HG03135 (cell line): Measurements from ENCODE around the gene SDHB.
"Not testable (repeated sequence)": the region's sequence is repeated elsewhere in the genome, so short reads cannot be mapped to it uniquely, and the experiment has no call there.

ENCODE experiments used
- ATAC-seq: cut with Tn5 transposase; IDR thresholded peaks from one replicate; pipeline ENCODE4 v1.9.1; 2021; ENCODE audit warnings: mild to moderate bottlenecking, moderate library complexity; ENCODE audit not compliant: unreplicated experiment

The SDHB gene

DNA sequence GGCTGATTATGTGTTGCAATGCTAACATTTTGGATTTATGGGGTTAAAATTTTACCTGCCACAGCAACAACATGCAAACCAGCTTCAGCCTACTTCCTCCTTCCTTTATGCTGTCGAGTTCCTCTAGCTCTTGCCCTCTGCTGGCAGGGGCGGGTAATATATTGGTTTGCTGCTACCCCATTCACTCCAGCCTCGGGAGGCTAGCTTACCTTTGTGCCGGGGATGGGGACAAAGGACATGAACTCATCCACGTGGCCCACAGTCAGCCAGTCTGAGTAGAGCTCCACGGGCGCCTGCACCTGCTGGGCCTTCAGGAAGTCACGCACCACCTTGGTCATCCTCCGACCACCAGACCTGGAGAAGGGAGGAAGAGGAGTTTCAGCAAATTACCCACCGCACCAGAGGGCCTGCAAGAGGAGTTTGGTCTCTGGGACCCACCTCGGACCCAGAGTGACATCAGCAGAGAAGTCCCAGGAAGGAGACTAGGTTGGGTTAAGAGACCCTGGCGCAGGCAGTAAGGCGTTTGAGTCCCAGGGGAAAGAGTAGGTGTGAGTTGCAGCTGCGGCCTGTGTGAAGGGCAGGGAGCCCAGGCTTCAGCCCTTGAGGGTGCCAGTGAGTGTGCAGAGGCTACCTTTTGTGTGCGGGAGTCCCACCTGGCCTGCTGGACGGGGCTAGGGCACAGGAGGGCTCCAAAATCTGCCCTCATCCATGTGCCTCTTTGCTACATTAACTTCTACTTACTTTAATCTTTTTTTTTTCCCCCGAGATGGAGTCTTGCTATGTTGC is 21.8 kb upstream of the SDHB start:
- ATAC-seq = no peak

DNA sequence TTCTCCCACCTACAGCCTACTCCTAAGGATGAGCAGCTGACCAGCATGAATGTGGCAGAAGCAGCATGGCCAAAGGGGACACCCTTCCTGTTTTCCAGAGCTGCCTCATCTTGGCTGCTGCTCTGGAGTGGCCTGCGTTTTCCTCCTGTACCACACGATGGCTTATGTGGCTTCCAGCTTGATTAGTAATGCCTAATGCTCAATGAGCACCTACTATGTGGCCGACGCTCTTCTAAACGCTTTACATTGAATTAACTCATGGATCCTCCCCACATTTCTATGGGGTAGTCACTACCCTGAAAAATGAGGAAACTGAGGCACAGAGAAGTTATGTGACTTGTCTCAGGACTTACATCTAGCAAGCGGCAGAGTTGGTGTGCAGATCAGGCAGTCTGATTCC is 18.0 kb upstream of the SDHB start:
- ATAC-seq = no peak

- ATAC-seq = no peak
Measured at GRCh38 chr1:17070163-17070525, 16.3 kb upstream of the SDHB start.

DNA sequence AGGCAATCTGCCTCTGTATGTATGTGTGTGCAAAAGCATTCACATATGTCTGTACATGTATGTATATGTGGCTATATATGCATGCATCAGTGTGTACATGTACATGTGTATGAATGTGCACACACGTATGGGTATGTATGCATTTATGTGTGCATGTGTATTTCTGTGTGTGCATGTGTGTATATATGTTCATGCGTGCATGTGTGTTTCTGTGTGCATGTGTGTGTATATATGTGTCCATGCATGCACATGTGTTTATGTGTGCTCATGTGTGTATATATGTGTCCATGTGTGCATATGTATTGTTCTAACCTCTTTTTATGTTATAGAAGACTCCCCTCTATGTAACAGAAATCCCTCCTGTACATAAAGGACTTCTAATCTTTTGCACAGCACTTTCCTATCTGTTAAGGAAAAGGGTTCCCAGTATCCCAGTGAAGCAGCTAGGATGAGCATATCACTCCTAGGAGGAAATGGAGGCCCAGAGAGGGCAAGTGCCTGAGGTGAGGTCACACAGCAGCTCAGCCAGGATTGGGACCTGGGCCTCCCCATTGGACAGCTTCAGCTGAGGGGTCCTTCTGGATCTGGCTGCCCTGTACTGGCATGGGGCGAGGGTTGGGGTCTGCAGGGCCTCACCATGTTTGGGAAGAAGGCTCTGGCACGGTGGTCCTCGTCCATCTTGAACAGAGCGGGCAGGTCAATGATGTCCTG is 15.8 kb upstream of the SDHB start:
- ATAC-seq = no peak

DNA sequence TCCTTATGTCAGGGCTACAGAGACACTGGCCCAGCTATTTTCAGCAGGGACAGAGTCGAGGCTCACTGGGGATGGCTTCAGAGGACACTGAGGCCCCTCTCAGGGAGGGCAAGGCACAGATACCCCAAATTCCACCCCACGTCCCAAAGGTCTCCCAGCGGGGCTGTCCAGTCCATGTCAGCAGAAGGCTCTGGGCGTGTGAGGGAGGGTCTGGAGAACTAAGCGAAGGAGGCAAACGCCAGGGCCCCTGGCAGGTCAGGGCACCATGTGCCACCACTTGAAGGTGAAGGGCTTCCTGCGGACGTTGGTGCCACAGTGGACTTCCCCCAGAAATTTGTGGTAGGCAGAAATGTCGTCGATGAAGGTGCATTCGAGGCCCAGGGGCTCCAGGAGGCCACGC is 15.0 kb upstream of the SDHB start:
- no peak for ATAC-seq

- ATAC-seq = no peak
Measured at GRCh38 chr1:17067465-17068240, 13.8 kb upstream of the SDHB start.

DNA sequence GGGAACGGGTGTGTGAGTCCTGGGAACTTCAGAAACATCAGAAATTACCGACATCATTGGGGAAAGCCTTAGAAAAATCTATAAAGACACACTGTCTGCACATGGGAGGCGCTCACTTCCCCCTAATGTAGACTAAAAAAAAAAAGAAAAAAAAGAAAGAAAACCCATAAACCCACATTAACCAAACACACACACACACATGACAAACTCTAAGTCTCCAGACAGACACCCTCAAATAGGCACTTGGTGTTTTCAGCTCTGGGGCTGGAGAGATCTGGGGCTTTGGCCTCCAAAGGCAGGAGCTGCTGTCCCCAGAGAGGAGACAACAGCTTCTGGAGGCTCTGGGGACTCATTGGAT is 13.2 kb upstream of the SDHB start:
- no peak for ATAC-seq

DNA sequence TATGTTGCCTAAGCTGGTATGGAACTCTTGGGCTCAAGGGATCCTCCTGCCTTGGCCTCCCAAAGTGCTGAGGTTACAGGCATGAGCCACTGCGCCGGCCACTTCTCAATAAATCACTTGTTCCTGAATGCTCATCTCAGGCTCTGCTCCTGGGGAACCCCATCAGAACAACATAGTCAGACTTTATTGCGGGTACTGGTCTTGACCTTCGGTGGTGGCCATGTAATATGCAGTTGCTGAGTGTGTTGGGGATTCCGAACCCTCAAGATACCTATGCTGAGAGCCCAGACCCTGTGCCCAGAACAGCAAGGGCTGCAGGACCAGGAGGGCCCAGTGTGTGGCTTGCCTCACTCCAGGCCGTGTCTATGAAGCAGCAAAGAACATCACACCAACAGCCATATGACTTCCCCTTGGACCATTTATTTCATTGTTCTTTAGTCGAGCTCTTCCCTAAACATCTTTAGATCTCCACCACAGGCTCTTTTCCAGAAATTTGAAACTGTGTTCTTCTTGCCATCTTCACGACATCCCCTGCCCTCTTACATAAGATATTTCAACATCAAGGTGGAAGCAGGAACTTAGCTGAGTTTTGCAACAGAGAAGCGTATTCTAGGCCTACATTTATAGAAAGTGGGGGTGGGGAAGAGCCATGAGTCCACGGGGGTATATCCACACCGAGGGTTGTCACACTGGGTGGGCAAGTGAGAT is 12.7 kb upstream of the SDHB start:
- no peak for ATAC-seq

GRCh38 chr1:17065666-17066065 is 11.8 kb upstream of the SDHB start:
- no peak for ATAC-seq

DNA sequence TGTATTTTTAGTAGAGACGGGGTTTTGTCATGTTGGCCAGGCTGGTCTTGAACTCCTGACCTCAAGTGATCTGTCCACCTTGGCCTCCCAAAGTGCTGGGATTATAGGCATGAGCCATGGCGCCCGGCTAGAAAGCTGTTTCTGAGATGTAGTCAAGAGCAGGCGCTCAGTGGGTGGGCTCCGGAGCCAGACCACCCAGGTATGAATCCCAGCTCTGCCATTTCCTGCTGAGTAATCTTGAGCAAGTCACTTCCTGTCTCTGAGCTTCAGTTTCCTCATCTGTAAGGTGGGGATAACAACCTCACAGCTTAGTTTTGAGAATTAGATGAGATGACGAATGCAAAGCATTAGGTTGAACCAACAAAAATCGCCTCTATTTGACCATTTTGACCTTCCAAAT is 8.9 kb upstream of the SDHB start:
- ATAC-seq = not testable (repeated sequence)

DNA sequence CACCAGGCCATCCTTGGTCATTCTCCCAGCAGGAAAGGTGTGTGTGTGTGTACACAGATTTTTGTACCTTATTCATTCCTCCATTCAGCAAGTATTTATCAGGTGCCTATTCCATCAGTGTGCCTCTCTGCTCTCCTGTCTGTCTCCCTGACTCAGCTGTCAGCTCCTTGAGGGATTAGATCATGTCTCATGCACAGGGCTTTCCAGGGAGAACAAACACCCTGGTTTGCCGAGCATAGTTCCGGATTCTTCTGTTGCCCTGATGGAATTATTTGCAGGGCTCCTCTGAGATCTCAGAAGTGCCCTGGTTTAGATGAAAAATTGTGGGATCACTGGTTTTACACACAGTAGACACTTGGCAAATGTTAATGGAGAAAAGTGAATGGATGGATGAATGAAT is 8.1 kb upstream of the SDHB start:
- no peak for ATAC-seq

DNA sequence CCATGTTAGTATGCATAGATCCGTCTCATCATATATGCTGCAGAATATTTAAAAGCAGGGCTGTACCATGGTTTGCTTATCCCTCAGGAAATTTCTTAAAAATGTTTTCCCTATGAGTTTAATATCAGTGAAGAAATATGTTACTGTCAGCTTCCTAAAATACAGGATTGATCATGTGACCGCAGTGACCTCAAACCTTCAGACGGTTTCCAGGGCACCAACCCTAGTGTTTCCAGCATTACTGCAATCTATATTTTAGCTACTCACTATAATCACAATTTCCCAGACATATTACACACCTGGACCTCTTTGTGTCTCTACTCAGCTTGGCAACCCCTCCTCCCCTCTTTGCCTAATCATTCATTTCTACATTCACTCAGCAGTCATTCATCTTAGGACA is 7.7 kb upstream of the SDHB start:
- no peak for ATAC-seq

GRCh38 chr1:17060306-17060749 is 6.5 kb upstream of the SDHB start:
- no peak for ATAC-seq

- no peak for ATAC-seq
Measured at GRCh38 chr1:17059391-17060305, 5.8 kb upstream of the SDHB start.

DNA sequence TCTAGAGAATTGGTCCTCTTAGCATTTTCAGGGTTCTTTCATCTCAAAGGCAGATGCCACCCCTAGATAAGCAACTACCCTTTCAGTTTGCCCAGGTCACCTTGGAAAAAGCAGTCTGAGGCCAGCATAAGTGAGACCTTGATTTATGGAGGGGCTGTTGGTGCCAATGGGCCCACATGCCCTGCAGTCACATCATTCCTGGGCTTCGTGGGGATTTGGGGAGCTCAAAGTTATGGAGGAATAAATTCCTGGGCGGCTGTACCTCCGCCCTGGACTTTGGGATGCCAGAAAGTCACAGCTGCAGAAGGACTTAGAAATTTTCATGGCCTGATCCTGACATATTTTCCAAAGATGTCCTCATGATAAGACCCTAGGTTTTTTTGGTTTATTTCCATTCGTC is 2.7 kb upstream of the SDHB start:
- ATAC-seq = no peak

DNA sequence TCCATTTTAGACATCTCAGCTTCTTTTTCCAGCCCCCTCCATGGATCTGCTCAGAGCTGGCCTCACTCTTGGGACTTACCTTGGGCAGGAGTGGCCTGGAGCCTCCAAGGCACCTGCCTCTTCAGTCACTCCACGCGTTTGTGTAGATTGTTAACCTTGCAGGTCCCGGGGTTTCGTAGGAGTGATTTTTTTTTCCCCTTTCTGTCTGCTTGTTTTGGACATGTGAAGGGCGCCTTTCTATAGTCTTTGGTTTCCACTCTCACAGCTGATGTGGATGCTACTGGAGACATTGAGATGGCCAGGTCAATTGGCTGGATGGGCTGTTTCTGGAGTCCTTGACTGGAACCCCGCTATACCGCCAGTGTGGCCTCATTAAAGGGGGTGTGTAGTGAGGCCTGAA is 2.0 kb upstream of the SDHB start:
- no peak for ATAC-seq

- ATAC-seq = no peak
Measured at GRCh38 chr1:17053086-17053684, 647 bp downstream of the SDHB start.

DNA sequence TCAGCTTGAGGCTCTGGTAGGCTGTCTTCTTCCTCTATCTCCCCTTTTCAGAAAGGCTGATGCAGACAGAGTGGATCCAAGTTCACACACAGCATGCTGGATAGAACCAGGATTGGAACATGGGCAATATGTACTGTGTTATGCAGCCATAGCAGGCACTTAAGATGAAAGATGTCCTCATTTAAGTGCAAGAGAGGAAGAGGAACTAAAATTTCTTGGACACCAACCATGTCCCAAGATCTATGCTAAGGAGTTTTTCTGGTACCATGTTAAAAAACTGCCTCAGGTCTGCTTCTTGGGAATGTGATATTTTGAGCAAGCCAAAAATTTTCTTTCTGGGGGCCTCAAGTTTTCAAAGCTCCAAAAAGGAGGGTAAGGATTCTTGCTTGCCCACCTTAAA is 1.2 kb downstream of the SDHB start:
- no peak for ATAC-seq

- ATAC-seq = no peak
Measured at GRCh38 chr1:17052038-17052437, 1.8 kb downstream of the SDHB start.

GRCh38 chr1:17047924-17048323 is 5.9 kb downstream of the SDHB start:
- no peak for ATAC-seq
